ENCODE measurements around the gene POLR3A. TPM values are rescaled to one million over a fixed set of nuclear protein-coding genes. Genes with fewer than 3 reads are reported as not detected.

Gene POLR3A
- polyA plus RNA-seq, 1 of the 3 experiments (the other 2 are of a cell fraction) = 10.8 TPM

- ChIA-PET CTCF (no interaction called here), POLR2A (interaction anchor here (1.0 kb wide), 1 partner anchor 43 kb away, joined by 3 read pairs; no protein-coding TSS in a partner anchor)
- WGBS (ENCODE audit: low lambda C conversion rate) = 83% methylated on average over 8 of the region's 8 CpGs
- no peak overlapping the region for H3K4me2 ChIP-seq
- H3K27me3 ChIP-seq (ENCODE audit: insufficient read depth) = no peaks in the 10 kb centered on the region
- peaks cover 0 to 6% of the 10 kb centered on the region in 2 experiments; a peak in 1 of 4 replicates for H3K4me1 ChIP-seq (ENCODE audit: control insufficient read depth in 1 of 2, insufficient read depth in 2 of 2, low read depth in 1 of 2, low read length in 1 of 2)
- no peaks in the 10 kb centered on the region for H3K79me2 ChIP-seq (ENCODE audit: insufficient read depth)
- H4K20me1 ChIP-seq (ENCODE audit: insufficient read depth) = no peaks in the 10 kb centered on the region
- no peak for TF ChIP-seq GATA2 (CRISPR knock-in tag; IDR thresholded peaks at IDR 0.05)
- H3K9me3 ChIP-seq = no peaks in the 10 kb centered on the region
- no peak overlapping the region for H3K27ac ChIP-seq (ENCODE audit: low read depth in 2 of 2, low read length in 1 of 2)
- no peaks in the 10 kb centered on the region for H3K9me2 ChIP-seq
- H3K9ac ChIP-seq = no peak overlapping the region
- no peak for DNase-seq
- H3K36me3 ChIP-seq (replicated peaks in 1 of 2; ENCODE audit: control insufficient read depth in 1 of 2, insufficient read depth in 2 of 2, low read length in 1 of 2) = no peaks in the 10 kb centered on the region
- H3F3A ChIP-seq (replicated peaks; ENCODE audit: insufficient read depth) = peaks cover 8% of the 10 kb centered on the region
- no peak overlapping the region for H2AFZ ChIP-seq (ENCODE audit: low read depth)
- H3K4me3 ChIP-seq (ENCODE audit: low read depth in 2 of 2, low read length in 1 of 2) = no peak overlapping the region
Measured at GRCh38 chr10:77932016-77932715, 97.1 kb downstream of the POLR3A start.

- Histone ChIP-seq H3K4me2 (peak overlapping the region; percentile 68; the same call in 1 of the 2 replicates), H3K27ac (ENCODE audit: low read depth in 2 of 2, low read length in 1 of 2) (peak overlapping the region in 1 of 2 experiments; percentile 89; a peak in 1 of 4 replicates), H3K4me3 (ENCODE audit: low read depth in 2 of 2, low read length in 1 of 2) (peak overlapping the region; percentile 85 to 90), H3K9me3 (no peaks in the 10 kb centered on the region), H3K9me2 (no peaks in the 10 kb centered on the region), H3K36me3 (replicated peaks in 1 of 2; ENCODE audit: control insufficient read depth in 1 of 2, insufficient read depth in 2 of 2, low read length in 1 of 2) (no peaks in the 10 kb centered on the region), H3K4me1 (ENCODE audit: control insufficient read depth in 1 of 2, insufficient read depth in 2 of 2, low read depth in 1 of 2, low read length in 1 of 2) (peaks cover 11 to 26% of the 10 kb centered on the region in 2 experiments; a peak in 3 of 4 replicates), H3K27me3 (ENCODE audit: insufficient read depth) (no peaks in the 10 kb centered on the region), H2AFZ (ENCODE audit: low read depth) (peak overlapping the region; percentile 73; the same call in 1 of the 2 replicates), H3F3A (replicated peaks; ENCODE audit: insufficient read depth) (peaks cover 8% of the 10 kb centered on the region), H3K79me2 (ENCODE audit: insufficient read depth) (peaks cover 35% of the 10 kb centered on the region), H3K9ac (peak overlapping the region; percentile 59), H4K20me1 (ENCODE audit: insufficient read depth) (peaks cover 30% of the 10 kb centered on the region)
- DNase-seq = no peak
- 83% methylated on average over 20 of the region's 20 CpGs for WGBS (ENCODE audit: low lambda C conversion rate)
- ChIA-PET CTCF (interaction anchor here (0.6 to 1.9 kb wide), 9 partner anchors 12 to 542 kb away, joined by 3 to 9 read pairs (median 3); no protein-coding TSS in a partner anchor), POLR2A (interaction anchor here (1.2 to 2.0 kb wide), 2 partner anchors 10 to 55 kb away, joined by 3 to 7 read pairs; no protein-coding TSS in a partner anchor)
- no peak for TF ChIP-seq NRF1 (IDR thresholded peaks at IDR 0.05; ENCODE audit: low read depth, low read length)
- no peak for TF ChIP-seq EZH2phosphoT487 (IDR thresholded peaks at IDR 0.05; ENCODE audit: borderline replicate concordance, low read depth)
- no peak for TF ChIP-seq RXRA (IDR thresholded peaks at IDR 0.05; ENCODE audit: borderline replicate concordance, low read depth)
- no peak for TF ChIP-seq GATA2 (CRISPR knock-in tag; IDR thresholded peaks at IDR 0.05)
- no peak for TF ChIP-seq FOSL2 (IDR thresholded peaks at IDR 0.05; ENCODE audit: borderline replicate concordance, low read depth)
- no peak for TF ChIP-seq TAF1 (IDR thresholded peaks at IDR 0.05; ENCODE audit: borderline replicate concordance, low read depth, low read length)
- TF ChIP-seq MEF2A (IDR thresholded peaks at IDR 0.05; ENCODE audit: borderline replicate concordance, low read depth) = no peak
- TF ChIP-seq MXI1 (IDR thresholded peaks at IDR 0.05; ENCODE audit: low read depth, low read length) = no peak
- no peak for TF ChIP-seq PBX3 (IDR thresholded peaks at IDR 0.05)
- no peak for TF ChIP-seq SIN3A (IDR thresholded peaks at IDR 0.05; ENCODE audit: borderline replicate concordance, low read depth, low read length)
- TF ChIP-seq RFX5 (IDR thresholded peaks at IDR 0.05; ENCODE audit: low read length) = no peak
- TF ChIP-seq GABPA (IDR thresholded peaks at IDR 0.05; ENCODE audit: low read depth) = no peak
- no peak for TF ChIP-seq NFIC (IDR thresholded peaks at IDR 0.05; ENCODE audit: borderline replicate concordance)
- no peak for TF ChIP-seq TEAD4 (IDR thresholded peaks at IDR 0.05; ENCODE audit: borderline replicate concordance, insufficient read depth)
- TF ChIP-seq YY1 (IDR thresholded peaks at IDR 0.05; ENCODE audit: low read depth) = no peak
- no peak for TF ChIP-seq IRF3 (IDR thresholded peaks at IDR 0.05; ENCODE audit: low read depth, low read length)
- TF ChIP-seq REST (IDR thresholded peaks at IDR 0.05; ENCODE audit: low read depth, low read length) = no peak
Measured at GRCh38 chr10:77927402-77928246, 101.7 kb downstream of the POLR3A start.

Measured in SK-N-SH (cell line).